HCT116 (cell line): ENCODE data around the gene UQCRQ. TPM values are rescaled to one million over a fixed set of nuclear protein-coding genes. Genes with fewer than 3 reads are reported as not detected.

Experiments used
- ATAC-seq: fragments of 200-7000 bp; cut with Tn5 transposase; 2 replicates; pipeline ENCODE4 v1.9.1; 2020; ENCODE audit warnings: mild to moderate bottlenecking, moderate library complexity
- BruUV-seq: library from RNA; stranded (reverse); fragments of 400-500 nt; replicated peaks from 2 replicates; lab custom pipeline; 2021; lab: Mats Ljungman, UMichigan
- CTCF ChIA-PET: fragments of 300-600 bp; sonication (Branson Sonifier 250); formaldehyde crosslinking; loops from one replicate; lab custom pipeline; 2021; ENCODE audit warnings: antibody characterized with exemption; lab: Charles Lee
- POLR2A ChIA-PET: fragments of 300-600, 350-600 bp; sonication (Branson Sonifier 250); formaldehyde crosslinking; loops from one replicate; lab custom pipeline; 2021; ENCODE audit warnings: antibody characterized with exemption; lab: Charles Lee
- RAD21 ChIA-PET, 2 experiments: fragments of 300-600 bp; sonication (Branson Sonifier 250); formaldehyde crosslinking; loops; one replicate each; lab custom pipeline; 2023; ENCODE audit warnings: low total read pairs in 2 of 2; ENCODE audit not compliant: uncharacterized antibody in 2 of 2, unreplicated experiment in 2 of 2, low non-redundant PET in 1 of 2; lab: Charles Lee
- DNase-seq: peaks from one replicate; pipeline ENCODE4 v3.0.0-alpha.2; 2010; ENCODE audit warnings: low read depth, low spot score
- H2AFZ ChIP-seq: fragments of 200-600 bp; shearing (Covaris generic), sonication (generic); 2 replicates; pipeline ENCODE4 v1.6.1; 2017; ENCODE audit warnings: low read depth, mixed run types, mixed read lengths, antibody characterized with exemption, low read length; ENCODE audit not compliant: poor library complexity, severe bottlenecking
- H3K27ac ChIP-seq: 2 replicates; pipeline ENCODE4 v1.5.1; 2012; ENCODE audit warnings: low read depth, low read length
- H3K27me3 ChIP-seq: fragments of 200-600 bp; sonication (generic); 2 replicates; pipeline ENCODE4 v1.6.1; 2016; ENCODE audit warnings: mixed run types, low read length, mixed read lengths; ENCODE audit not compliant: insufficient read depth
- H3K36me3 ChIP-seq, 2 experiments: fragments of 200-500 bp in 1 of 2; fragments of 200-600 bp in 1 of 2; sonication (Bioruptor generic) in 1 of 2; sonication (generic) in 1 of 2; 2 replicates each; pipeline versions ENCODE4 v1.5.1 to v1.6.1; 2014 to 2016; ENCODE audit warnings: low read length in 2 of 2, inconsistent platforms in 1 of 2, mixed read lengths in 1 of 2, mixed run types in 1 of 2; ENCODE audit not compliant: insufficient read depth in 2 of 2, control insufficient read depth in 1 of 2
- H3K4me1 ChIP-seq, 2 experiments: fragments of 200-600 bp in 1 of 2; sonication (generic) in 1 of 2; 2 replicates each; pipeline versions ENCODE4 v1.5.1 to v1.6.1; 2012 to 2017; ENCODE audit warnings: low read length in 2 of 2, inconsistent platforms in 1 of 2, mild to moderate bottlenecking in 1 of 2, mixed read lengths in 1 of 2, mixed run types in 1 of 2, moderate library complexity in 1 of 2; ENCODE audit not compliant: insufficient read depth in 2 of 2, control insufficient read depth in 1 of 2
- H3K4me2 ChIP-seq: fragments of 200-600 bp; sonication (generic); 2 replicates; pipeline ENCODE4 v1.6.1; 2017; ENCODE audit warnings: mixed run types, low read length, mixed read lengths
- H3K4me3 ChIP-seq, 2 experiments: fragments of 200-600 bp in 1 of 2; sonication (generic) in 1 of 2; replicated peaks in 1 of 2; 2 replicates each; pipeline ENCODE4 v1.5.1; 2011 to 2016; ENCODE audit warnings: low read length in 2 of 2, control low read depth in 1 of 2, low read depth in 1 of 2, mild to moderate bottlenecking in 1 of 2, mixed read lengths in 1 of 2, mixed run types in 1 of 2
- H3K79me2 ChIP-seq: fragments of 200-600 bp; sonication (generic); 2 replicates; pipeline ENCODE4 v1.6.1; 2017; ENCODE audit warnings: mild to moderate bottlenecking, mixed run types, low read length, moderate library complexity, mixed read lengths; ENCODE audit not compliant: insufficient read depth
- H3K9ac ChIP-seq: fragments of 200-600 bp; sonication (generic); 2 replicates; pipeline ENCODE4 v1.6.1; 2016; ENCODE audit warnings: low read length, mixed read lengths
- H3K9me2 ChIP-seq: fragments of 200-600 bp; sonication (generic), shearing (Covaris generic); 2 replicates; pipeline ENCODE4 v1.6.1; 2017; ENCODE audit warnings: mixed run types, mild to moderate bottlenecking, moderate library complexity; ENCODE audit not compliant: insufficient read depth
- H3K9me3 ChIP-seq, 2 experiments: fragments of 200-500 bp in 1 of 2; fragments of 200-600 bp in 1 of 2; sonication (Bioruptor generic) in 1 of 2; sonication (generic) in 1 of 2; 2 replicates each; pipeline ENCODE4 v1.6.1; 2014 to 2017; ENCODE audit warnings: low read length in 2 of 2, mixed read lengths in 2 of 2, inconsistent platforms in 1 of 2, low read depth in 1 of 2, mild to moderate bottlenecking in 1 of 2, mixed run types in 1 of 2, moderate library complexity in 1 of 2; ENCODE audit not compliant: control insufficient read depth in 1 of 2, insufficient read depth in 1 of 2
- H4K20me1 ChIP-seq: fragments of 200-600 bp; sonication (generic), shearing (Covaris generic); 2 replicates; pipeline ENCODE4 v1.6.1; 2017; ENCODE audit warnings: mixed run types, mild to moderate bottlenecking, moderate library complexity; ENCODE audit not compliant: insufficient read depth
- CBX3 ChIP-seq: IDR thresholded peaks from 2 replicates; pipeline ENCODE4 v1.6.1; 2012; ENCODE audit warnings: low read depth
- intact Hi-C: fragments of 100-400 bp; cut with micrococcal nuclease; formaldehyde crosslinking; loops from 2 replicates; pipeline ENCODE4 v1.10.0; 2022
- total RNA-seq: library from RNA; stranded (reverse); gene quantifications from one replicate; pipeline ENCODE4 v1.2.1, GENCODE V29; 2021; ENCODE audit not compliant: unreplicated experiment
- TF ChIP-seq, protein P1 (sequence below): IDR thresholded peaks from 2 replicates; pipeline ENCODE4 v1.6.1; 2012; ENCODE audit warnings: low read depth
- TF ChIP-seq, protein P2 (sequence below), 3 experiments: fragments of 200-600 bp in 1 of 3; sonication (generic) in 1 of 3; IDR thresholded peaks in 2 of 3; conservative IDR thresholded peaks in 1 of 3; 2 replicates each; pipeline ENCODE4 v1.5.1; 2012 to 2017; ENCODE audit warnings: low read depth in 2 of 3, low read length in 2 of 3, antibody characterized with exemption in 1 of 3, borderline replicate concordance in 1 of 3, control low read depth in 1 of 3, mild to moderate bottlenecking in 1 of 3, mixed read lengths in 1 of 3, mixed run types in 1 of 3, moderate library complexity in 1 of 3; ENCODE audit not compliant: insufficient read depth in 1 of 3

Gene UQCRQ
- total RNA-seq, 1 experiment from 2014 or later: 528 TPM

DNA sequence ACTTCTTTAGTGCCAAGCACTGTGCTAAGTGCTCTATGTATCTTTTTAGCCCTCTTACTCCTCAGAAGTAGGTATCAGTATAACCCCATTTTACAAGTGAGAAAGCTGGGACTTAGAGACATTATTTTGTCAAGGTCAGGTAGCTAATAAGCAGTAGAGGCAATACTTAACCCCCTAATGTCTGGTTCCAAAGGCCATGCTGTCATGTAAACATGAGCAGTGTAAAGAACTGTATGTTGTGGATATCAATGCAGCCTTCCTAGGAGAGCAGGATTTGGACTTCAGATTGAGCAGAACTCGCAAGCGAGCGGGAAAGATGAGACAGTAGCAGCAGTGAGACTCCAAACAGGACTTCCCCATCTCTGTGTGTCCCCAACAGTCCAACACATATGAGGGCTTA lies 32.4 kb upstream of the UQCRQ start:
- RAD21 ChIA-PET: no interaction called here
- POLR2A ChIA-PET: no interaction called here
- H3K36me3 ChIP-seq: no peaks in the 10 kb centered on the region

More for the DNA sequence above, 32.4 kb upstream of the UQCRQ start:
- DNase-seq (no peak), ATAC-seq (no peak)
- CTCF ChIA-PET: no interaction called here
- Histone ChIP-seq H3K9ac (no peak overlapping the region), H2AFZ (no peak overlapping the region), H3K27ac (no peak overlapping the region), H3K4me2 (no peak overlapping the region), H3K79me2 (peaks cover 1% of the 10 kb centered on the region; the same call in 1 of the 2 replicates), H3K4me3 (no peak overlapping the region), H3K4me1 (peaks cover 11 to 17% of the 10 kb centered on the region in 2 experiments; a peak in 3 of 4 replicates), H4K20me1 (no peaks in the 10 kb centered on the region), H3K27me3 (no peaks in the 10 kb centered on the region), H3K9me3 (no peaks in the 10 kb centered on the region), H3K9me2 (no peaks in the 10 kb centered on the region)
- intact Hi-C loops: no loop called here
- TF ChIP-seq, protein P1, sequence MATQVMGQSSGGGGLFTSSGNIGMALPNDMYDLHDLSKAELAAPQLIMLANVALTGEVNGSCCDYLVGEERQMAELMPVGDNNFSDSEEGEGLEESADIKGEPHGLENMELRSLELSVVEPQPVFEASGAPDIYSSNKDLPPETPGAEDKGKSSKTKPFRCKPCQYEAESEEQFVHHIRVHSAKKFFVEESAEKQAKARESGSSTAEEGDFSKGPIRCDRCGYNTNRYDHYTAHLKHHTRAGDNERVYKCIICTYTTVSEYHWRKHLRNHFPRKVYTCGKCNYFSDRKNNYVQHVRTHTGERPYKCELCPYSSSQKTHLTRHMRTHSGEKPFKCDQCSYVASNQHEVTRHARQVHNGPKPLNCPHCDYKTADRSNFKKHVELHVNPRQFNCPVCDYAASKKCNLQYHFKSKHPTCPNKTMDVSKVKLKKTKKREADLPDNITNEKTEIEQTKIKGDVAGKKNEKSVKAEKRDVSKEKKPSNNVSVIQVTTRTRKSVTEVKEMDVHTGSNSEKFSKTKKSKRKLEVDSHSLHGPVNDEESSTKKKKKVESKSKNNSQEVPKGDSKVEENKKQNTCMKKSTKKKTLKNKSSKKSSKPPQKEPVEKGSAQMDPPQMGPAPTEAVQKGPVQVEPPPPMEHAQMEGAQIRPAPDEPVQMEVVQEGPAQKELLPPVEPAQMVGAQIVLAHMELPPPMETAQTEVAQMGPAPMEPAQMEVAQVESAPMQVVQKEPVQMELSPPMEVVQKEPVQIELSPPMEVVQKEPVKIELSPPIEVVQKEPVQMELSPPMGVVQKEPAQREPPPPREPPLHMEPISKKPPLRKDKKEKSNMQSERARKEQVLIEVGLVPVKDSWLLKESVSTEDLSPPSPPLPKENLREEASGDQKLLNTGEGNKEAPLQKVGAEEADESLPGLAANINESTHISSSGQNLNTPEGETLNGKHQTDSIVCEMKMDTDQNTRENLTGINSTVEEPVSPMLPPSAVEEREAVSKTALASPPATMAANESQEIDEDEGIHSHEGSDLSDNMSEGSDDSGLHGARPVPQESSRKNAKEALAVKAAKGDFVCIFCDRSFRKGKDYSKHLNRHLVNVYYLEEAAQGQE: no peak
- TF ChIP-seq CBX3: no peak
- TF ChIP-seq, protein P2, sequence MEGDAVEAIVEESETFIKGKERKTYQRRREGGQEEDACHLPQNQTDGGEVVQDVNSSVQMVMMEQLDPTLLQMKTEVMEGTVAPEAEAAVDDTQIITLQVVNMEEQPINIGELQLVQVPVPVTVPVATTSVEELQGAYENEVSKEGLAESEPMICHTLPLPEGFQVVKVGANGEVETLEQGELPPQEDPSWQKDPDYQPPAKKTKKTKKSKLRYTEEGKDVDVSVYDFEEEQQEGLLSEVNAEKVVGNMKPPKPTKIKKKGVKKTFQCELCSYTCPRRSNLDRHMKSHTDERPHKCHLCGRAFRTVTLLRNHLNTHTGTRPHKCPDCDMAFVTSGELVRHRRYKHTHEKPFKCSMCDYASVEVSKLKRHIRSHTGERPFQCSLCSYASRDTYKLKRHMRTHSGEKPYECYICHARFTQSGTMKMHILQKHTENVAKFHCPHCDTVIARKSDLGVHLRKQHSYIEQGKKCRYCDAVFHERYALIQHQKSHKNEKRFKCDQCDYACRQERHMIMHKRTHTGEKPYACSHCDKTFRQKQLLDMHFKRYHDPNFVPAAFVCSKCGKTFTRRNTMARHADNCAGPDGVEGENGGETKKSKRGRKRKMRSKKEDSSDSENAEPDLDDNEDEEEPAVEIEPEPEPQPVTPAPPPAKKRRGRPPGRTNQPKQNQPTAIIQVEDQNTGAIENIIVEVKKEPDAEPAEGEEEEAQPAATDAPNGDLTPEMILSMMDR (IDR thresholded peaks at IDR 0.05 in 2 of 3, conservative IDR thresholded peaks at IDR 0.05 in 1 of 3; ENCODE audit: borderline replicate concordance in 1 of 3, insufficient read depth in 1 of 3, low read depth in 2 of 3, low read length in 2 of 3): no peak
- BruUV-seq: no TSS peak
